DMS153 treated with DMSO at 0.1 percent for 48 hours (cell line): Measurements from ENCODE around the gene SLIT1.

Experiments
- DNase-seq: peaks from one replicate; lab custom pipeline; 2025; ENCODE audit not compliant: unreplicated experiment; lab: John Stamatoyannopoulos, UW

The SLIT1 gene

GRCh38 chr10:97203220-97203619, 17.5 kb upstream of the SLIT1 start:
- DNase-seq: no peak

DNA sequence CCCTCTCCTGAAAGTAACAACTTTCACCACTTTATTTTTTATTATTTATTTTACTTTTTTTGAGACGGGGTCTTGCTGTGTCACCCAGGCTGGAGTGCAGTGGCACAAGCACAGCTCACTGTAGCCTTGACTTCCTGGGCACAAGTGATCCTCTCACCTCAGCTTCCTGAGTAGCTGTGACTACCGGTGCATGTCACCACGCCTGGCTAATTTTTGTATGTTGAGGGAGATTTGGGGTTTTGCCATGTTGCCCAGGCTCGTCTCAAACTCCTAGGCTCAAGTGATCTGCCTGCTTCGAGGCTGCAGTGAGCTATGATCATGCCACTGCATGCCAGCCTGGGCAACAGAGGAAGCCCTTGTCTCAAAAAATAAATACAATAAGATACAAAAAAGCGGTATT, 14.9 kb upstream of the SLIT1 start:
- DNase-seq: no peak

DNA sequence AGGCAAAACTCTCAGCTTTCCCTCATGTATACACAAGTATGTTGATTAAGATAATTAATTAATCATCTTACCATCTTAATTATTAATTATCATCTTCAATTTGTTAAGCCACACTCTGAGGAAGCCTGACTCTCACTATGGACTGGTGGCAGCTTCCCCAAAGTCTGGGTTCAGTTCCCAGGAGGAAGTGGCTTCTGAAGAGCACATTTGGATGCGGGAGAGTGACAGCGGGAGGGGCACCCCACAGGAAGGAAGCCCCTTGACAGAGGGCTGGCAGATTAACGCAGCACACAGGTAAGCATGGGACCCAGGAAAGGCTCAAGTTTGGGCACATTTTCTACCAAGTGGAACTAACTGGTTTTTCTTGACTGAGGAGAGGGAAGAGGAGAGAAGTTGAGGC, 13.4 kb upstream of the SLIT1 start:
- no peak for DNase-seq

GRCh38 chr10:97197030-97197500, 11.3 kb upstream of the SLIT1 start:
- no peak for DNase-seq

DNA sequence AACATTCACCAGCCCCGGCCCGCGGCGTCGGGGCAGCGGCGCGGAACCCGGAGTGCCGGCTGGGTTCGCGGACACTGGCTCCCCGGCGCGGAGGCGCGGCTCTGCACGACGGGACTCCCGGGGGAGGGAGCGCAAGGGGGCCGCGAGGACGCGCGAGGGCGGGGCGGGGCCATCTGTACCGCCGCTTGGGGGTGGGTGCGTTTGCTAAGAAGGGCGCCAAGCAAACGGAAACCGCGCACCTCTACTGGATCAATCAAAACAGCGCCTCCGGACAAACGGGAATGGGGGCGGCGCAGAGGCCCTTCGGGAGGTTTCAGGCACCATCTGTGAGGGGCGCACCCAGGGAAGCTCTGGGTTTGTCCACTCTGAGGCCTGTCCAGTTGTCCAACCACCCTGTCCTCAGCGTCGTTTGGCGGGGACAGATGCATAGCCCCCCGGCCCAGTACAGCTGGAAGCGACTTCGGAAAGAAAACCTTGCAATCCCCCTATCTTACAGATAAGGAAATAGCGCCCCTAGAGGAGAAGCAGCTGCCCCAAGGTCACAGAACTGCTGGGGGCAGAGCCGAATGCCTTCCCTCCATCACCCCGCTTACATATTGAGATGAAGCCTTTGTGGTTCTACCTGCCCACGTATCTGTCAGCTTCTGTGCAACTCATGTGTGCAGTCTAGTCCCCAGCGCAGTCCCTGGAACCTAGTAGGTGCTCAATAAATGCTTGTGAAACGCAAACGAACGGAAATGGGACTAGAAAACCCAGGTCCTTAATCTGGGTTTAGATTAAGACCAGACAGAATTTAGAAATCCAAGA, 10.7 kb upstream of the SLIT1 start:
- DNase-seq: peak; percentile 85

DNA sequence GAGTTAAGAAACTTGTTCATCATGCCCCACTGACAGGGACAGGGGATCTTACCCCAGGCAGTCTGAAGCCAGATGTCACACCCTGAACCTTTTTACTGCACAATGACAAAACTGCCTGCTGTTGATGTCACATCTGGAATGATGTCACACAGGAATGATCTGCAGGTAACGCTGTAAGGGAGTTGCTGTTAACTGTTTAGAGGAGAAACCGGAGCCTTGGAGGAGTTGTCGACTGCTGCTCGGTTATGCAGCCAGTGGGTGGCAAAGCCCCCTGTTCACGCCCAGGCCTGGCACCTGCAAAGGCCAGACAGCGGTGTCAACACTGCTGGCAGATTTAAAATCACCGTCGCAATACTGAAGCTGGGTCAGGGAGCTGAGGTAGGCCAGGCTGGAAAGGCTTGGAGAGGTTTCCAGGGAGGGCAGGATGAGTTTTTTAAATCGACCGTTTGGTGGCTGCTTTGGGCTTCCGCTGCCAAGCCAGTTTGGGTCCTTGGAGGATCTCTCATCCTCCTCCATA, 10.0 kb upstream of the SLIT1 start:
- DNase-seq: no peak

GRCh38 chr10:97192952-97193435, 7.2 kb upstream of the SLIT1 start:
- no peak for DNase-seq

GRCh38 chr10:97190450-97190849, 4.7 kb upstream of the SLIT1 start:
- DNase-seq: no peak

DNA sequence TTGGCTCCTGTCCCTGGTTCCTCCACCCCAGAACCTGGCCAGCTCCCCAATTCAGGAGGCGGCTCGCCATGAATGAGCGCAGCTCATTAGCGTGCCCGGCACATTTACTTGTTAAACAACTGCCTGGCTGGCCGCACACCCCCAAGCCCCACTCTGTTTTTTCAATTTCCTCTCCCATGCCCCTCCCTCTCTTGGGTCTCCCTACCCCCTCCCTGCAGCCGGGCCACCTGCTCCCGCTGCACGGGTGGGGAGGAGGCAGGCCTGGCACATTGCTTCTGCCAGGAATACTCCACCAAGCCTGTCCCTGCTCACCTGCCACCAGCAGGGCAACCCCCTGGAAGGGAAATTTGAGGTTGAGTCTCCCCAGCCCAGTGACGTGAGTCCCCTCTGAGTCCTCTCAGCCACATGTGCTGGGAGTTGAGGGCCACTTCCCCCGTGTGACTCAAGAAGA, 2.5 kb upstream of the SLIT1 start:
- peak; percentile 70 for DNase-seq

- no peak for DNase-seq
Observed at GRCh38 chr10:97186911-97187310, 1.2 kb upstream of the SLIT1 start.

GRCh38 chr10:97184971-97185325, 811 bp downstream of the SLIT1 start:
- DNase-seq: no peak

- no peak for DNase-seq
Observed at GRCh38 chr10:97183314-97183713, 2.4 kb downstream of the SLIT1 start.

GRCh38 chr10:97182288-97182990, 3.3 kb downstream of the SLIT1 start:
- DNase-seq: no peak

DNA sequence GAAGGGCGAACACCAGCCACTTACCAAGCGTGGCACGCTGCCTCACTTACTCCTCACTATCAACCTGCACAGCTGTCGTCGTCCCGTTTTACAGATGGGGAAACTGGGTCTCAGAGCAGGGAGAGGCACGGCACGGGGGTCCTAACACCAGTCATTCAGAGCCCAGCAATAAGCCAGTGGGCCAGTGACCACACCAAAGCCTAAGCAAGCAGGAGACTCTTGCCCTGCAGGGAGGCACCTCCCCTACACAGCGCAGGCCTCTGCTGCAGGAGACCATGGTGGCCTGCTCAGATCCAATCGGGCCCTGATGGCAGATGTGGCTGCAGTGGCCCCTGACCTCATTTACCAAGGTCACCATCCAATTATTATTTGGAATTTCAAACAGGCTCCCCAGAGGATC, 4.8 kb downstream of the SLIT1 start:
- no peak for DNase-seq

DNA sequence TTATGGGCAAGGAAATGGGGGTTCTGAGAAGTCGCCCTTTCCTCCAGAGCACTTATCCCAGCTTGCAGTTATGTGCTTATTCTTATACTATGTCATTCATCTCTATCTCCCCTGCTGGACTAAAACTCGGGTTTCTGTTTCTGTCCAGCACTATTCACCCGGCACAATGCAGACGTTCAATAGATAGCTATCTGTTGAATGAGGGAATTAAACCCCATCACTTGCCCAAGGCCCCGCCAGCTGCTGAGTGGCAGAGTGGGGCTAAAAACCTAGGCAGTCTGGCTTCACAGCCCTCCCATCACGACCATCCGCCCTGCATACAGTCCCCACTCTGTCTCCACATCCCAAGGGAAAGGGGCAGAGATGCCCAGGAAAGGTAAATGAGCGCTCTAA, 5.4 kb downstream of the SLIT1 start:
- no peak for DNase-seq

DNA sequence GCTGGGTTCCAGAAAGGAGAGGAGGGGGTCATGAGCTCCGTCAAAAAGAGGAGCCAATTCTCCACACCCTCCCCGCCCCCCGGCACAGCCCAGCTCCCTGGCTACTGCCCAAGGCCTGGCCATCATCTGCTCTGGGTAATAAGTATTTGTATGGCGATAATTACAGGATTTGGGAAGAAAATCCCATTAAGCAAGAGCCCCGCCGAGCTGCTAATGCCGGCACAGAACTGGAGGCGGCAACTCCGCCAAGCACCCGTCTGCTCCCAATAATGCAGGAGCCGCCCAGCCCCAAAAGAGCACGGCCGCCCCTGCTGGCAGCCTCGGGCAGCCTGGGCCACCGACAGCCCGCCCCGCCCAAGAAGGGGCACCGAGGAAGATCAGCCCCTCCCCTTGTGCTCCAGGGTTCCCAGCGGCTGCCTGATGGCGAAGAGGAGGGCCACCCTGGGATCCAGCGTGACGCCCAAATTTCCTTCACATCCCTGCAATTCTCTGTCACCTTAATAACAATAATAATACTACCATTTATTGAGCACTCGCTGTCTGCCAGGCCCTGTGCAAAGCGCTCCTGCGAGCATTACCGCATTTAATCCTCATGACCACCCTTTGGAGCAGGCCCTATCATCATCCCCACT, 5.9 kb downstream of the SLIT1 start:
- DNase-seq: peak; percentile 11

DNA sequence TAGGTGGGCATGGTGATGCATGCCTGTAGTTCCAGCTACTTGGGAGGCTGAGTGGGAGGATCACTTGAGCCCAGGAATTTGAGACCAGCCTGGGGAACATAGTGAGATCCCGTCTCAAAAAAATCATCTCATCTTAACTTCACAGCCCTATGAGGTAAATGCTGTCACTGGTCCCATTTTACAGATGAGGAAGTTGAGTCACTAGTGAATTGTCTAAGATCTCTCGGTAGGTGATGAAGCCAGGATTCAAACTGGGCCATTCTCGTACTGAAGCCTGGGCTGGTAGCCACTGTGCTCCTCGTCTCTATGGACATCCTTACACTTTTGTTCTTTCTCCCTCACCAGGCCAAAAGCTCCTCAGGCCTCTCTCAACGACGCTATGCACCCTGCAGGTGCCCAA, 6.4 kb downstream of the SLIT1 start:
- DNase-seq: no peak

DNA sequence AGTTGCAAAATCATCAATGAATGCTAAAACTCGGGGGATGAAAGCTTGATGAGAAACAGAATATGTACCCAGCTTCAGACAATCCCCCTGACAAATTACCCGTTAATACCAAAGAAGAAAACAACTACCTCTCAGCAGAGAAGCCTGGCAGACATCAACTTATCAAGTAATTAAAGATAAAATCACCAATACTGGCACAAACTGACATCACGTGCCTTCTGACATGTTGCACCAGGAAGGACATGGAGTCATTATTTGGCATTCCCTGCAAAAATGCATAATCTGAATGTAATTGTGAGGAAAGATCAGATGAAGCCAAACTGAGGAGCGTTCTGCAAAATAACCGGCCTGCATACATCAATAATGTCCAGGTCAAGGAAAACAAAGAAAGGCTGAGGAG, 7.7 kb downstream of the SLIT1 start:
- DNase-seq: no peak

DNA sequence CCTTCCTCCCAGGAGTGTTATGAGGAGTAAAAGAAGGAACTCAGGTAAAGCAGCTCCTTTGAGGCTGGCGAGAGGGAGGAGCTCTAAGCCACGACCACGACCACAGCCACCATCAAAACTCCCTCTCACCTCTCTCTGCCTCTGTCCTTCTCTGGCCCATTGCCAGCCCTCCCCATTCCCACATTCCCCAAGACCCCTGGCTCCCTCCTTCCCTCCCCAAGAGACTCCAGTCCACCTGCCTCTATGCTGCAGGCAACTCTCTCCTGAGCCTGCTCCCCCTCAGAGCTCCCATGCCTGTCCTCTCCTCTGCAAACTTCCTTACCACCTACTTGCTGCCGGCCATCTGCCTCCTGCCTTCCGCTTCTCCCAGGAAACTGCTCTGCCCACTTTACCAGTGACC, 9.5 kb downstream of the SLIT1 start:
- DNase-seq: no peak

DNA sequence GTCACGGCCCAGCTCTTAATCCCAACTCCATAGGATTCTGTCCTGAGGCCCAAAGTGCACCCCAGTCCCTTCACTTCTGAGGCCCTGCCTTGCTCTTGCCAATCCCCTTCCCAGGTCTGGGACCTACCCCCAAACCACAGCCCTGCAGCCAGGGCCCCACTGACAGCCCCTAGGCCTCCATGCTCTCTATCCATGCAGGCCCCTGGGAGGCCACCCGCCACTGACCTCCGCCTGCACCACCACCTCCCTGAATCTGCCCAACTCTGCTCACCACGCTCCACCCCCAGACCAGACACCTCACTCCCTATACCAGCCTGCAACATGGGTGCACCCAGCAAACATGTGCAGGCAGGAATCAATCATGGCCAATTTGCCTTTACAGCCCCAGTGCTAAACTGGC, 10.2 kb downstream of the SLIT1 start:
- DNase-seq: no peak

- no peak for DNase-seq
Observed at GRCh38 chr10:97174941-97175340, 10.8 kb downstream of the SLIT1 start.
